HCT116 (cell line): ENCODE data around the gene PAX7. TPM values are rescaled to one million over a fixed set of nuclear protein-coding genes. Genes with fewer than 3 reads are reported as not detected.

Experiments
- ATAC-seq: fragments of 200-7000 bp; cut with Tn5 transposase; 2 replicates; pipeline ENCODE4 v1.9.1; 2020; ENCODE audit warnings: mild to moderate bottlenecking, moderate library complexity
- BruUV-seq: library from RNA; stranded (reverse); fragments of 400-500 nt; replicated peaks from 2 replicates; lab custom pipeline; 2021; lab: Mats Ljungman, UMichigan
- CTCF ChIA-PET: fragments of 300-600 bp; sonication (Branson Sonifier 250); formaldehyde crosslinking; loops from one replicate; lab custom pipeline; 2021; ENCODE audit warnings: antibody characterized with exemption; lab: Charles Lee
- POLR2A ChIA-PET: fragments of 300-600, 350-600 bp; sonication (Branson Sonifier 250); formaldehyde crosslinking; loops from one replicate; lab custom pipeline; 2021; ENCODE audit warnings: antibody characterized with exemption; lab: Charles Lee
- RAD21 ChIA-PET, 2 experiments: fragments of 300-600 bp; sonication (Branson Sonifier 250); formaldehyde crosslinking; loops; one replicate each; lab custom pipeline; 2023; ENCODE audit warnings: low total read pairs in 2 of 2; ENCODE audit not compliant: uncharacterized antibody in 2 of 2, unreplicated experiment in 2 of 2, low non-redundant PET in 1 of 2; lab: Charles Lee
- DNase-seq: peaks from one replicate; pipeline ENCODE4 v3.0.0-alpha.2; 2010; ENCODE audit warnings: low read depth, low spot score
- H2AFZ ChIP-seq: fragments of 200-600 bp; shearing (Covaris generic), sonication (generic); 2 replicates; pipeline ENCODE4 v1.6.1; 2017; ENCODE audit warnings: low read depth, mixed run types, mixed read lengths, antibody characterized with exemption, low read length; ENCODE audit not compliant: poor library complexity, severe bottlenecking
- H3K27ac ChIP-seq: 2 replicates; pipeline ENCODE4 v1.5.1; 2012; ENCODE audit warnings: low read depth, low read length
- H3K27me3 ChIP-seq: fragments of 200-600 bp; sonication (generic); 2 replicates; pipeline ENCODE4 v1.6.1; 2016; ENCODE audit warnings: mixed run types, low read length, mixed read lengths; ENCODE audit not compliant: insufficient read depth
- H3K36me3 ChIP-seq, 2 experiments: fragments of 200-500 bp in 1 of 2; fragments of 200-600 bp in 1 of 2; sonication (Bioruptor generic) in 1 of 2; sonication (generic) in 1 of 2; 2 replicates each; pipeline versions ENCODE4 v1.5.1 to v1.6.1; 2014 to 2016; ENCODE audit warnings: low read length in 2 of 2, inconsistent platforms in 1 of 2, mixed read lengths in 1 of 2, mixed run types in 1 of 2; ENCODE audit not compliant: insufficient read depth in 2 of 2, control insufficient read depth in 1 of 2
- H3K4me1 ChIP-seq, 2 experiments: fragments of 200-600 bp in 1 of 2; sonication (generic) in 1 of 2; 2 replicates each; pipeline versions ENCODE4 v1.5.1 to v1.6.1; 2012 to 2017; ENCODE audit warnings: low read length in 2 of 2, inconsistent platforms in 1 of 2, mild to moderate bottlenecking in 1 of 2, mixed read lengths in 1 of 2, mixed run types in 1 of 2, moderate library complexity in 1 of 2; ENCODE audit not compliant: insufficient read depth in 2 of 2, control insufficient read depth in 1 of 2
- H3K4me2 ChIP-seq: fragments of 200-600 bp; sonication (generic); 2 replicates; pipeline ENCODE4 v1.6.1; 2017; ENCODE audit warnings: mixed run types, low read length, mixed read lengths
- H3K4me3 ChIP-seq, 2 experiments: fragments of 200-600 bp in 1 of 2; sonication (generic) in 1 of 2; replicated peaks in 1 of 2; 2 replicates each; pipeline ENCODE4 v1.5.1; 2011 to 2016; ENCODE audit warnings: low read length in 2 of 2, control low read depth in 1 of 2, low read depth in 1 of 2, mild to moderate bottlenecking in 1 of 2, mixed read lengths in 1 of 2, mixed run types in 1 of 2
- H3K79me2 ChIP-seq: fragments of 200-600 bp; sonication (generic); 2 replicates; pipeline ENCODE4 v1.6.1; 2017; ENCODE audit warnings: mild to moderate bottlenecking, mixed run types, low read length, moderate library complexity, mixed read lengths; ENCODE audit not compliant: insufficient read depth
- H3K9ac ChIP-seq: fragments of 200-600 bp; sonication (generic); 2 replicates; pipeline ENCODE4 v1.6.1; 2016; ENCODE audit warnings: low read length, mixed read lengths
- H3K9me2 ChIP-seq: fragments of 200-600 bp; sonication (generic), shearing (Covaris generic); 2 replicates; pipeline ENCODE4 v1.6.1; 2017; ENCODE audit warnings: mixed run types, mild to moderate bottlenecking, moderate library complexity; ENCODE audit not compliant: insufficient read depth
- H3K9me3 ChIP-seq, 2 experiments: fragments of 200-500 bp in 1 of 2; fragments of 200-600 bp in 1 of 2; sonication (Bioruptor generic) in 1 of 2; sonication (generic) in 1 of 2; 2 replicates each; pipeline ENCODE4 v1.6.1; 2014 to 2017; ENCODE audit warnings: low read length in 2 of 2, mixed read lengths in 2 of 2, inconsistent platforms in 1 of 2, low read depth in 1 of 2, mild to moderate bottlenecking in 1 of 2, mixed run types in 1 of 2, moderate library complexity in 1 of 2; ENCODE audit not compliant: control insufficient read depth in 1 of 2, insufficient read depth in 1 of 2
- H4K20me1 ChIP-seq: fragments of 200-600 bp; sonication (generic), shearing (Covaris generic); 2 replicates; pipeline ENCODE4 v1.6.1; 2017; ENCODE audit warnings: mixed run types, mild to moderate bottlenecking, moderate library complexity; ENCODE audit not compliant: insufficient read depth
- ATF3 ChIP-seq: IDR thresholded peaks from 2 replicates; pipeline ENCODE4 v1.6.1; 2012
- CEBPB ChIP-seq: IDR thresholded peaks from 2 replicates; pipeline ENCODE4 v1.6.1; 2012; ENCODE audit warnings: low read depth
- CTCF ChIP-seq, 3 experiments: fragments of 200-600 bp in 1 of 3; sonication (generic) in 1 of 3; IDR thresholded peaks in 2 of 3; conservative IDR thresholded peaks in 1 of 3; 2 replicates each; pipeline ENCODE4 v1.5.1; 2012 to 2017; ENCODE audit warnings: low read depth in 2 of 3, low read length in 2 of 3, antibody characterized with exemption in 1 of 3, borderline replicate concordance in 1 of 3, control low read depth in 1 of 3, mild to moderate bottlenecking in 1 of 3, mixed read lengths in 1 of 3, mixed run types in 1 of 3, moderate library complexity in 1 of 3; ENCODE audit not compliant: insufficient read depth in 1 of 3
- EZH2phosphoT487 ChIP-seq: fragments of 200-600 bp; IDR thresholded peaks from 2 replicates; pipeline ENCODE4 v1.6.1; 2018; ENCODE audit warnings: antibody characterized with exemption, borderline replicate concordance
- FOSL1 ChIP-seq: IDR thresholded peaks from 2 replicates; pipeline ENCODE4 v1.6.1; 2012; ENCODE audit warnings: low read depth
- JUND ChIP-seq: IDR thresholded peaks from 2 replicates; pipeline ENCODE4 v1.6.1; 2012
- MAX ChIP-seq: IDR thresholded peaks from 2 replicates; pipeline ENCODE4 v1.6.1; 2012
- POLR2A ChIP-seq: IDR thresholded peaks from 2 replicates; pipeline ENCODE4 v1.7.0; 2011; ENCODE audit warnings: borderline replicate concordance; ENCODE audit not compliant: insufficient read depth, insufficient read length; ENCODE audit errors: extremely low read depth
- POLR2AphosphoS5 ChIP-seq: IDR thresholded peaks from 2 replicates; pipeline ENCODE4 v1.6.1; 2011; ENCODE audit warnings: mild to moderate bottlenecking, low read depth, low read length, moderate library complexity
- RAD21 ChIP-seq: IDR thresholded peaks from 2 replicates; pipeline ENCODE4 v1.6.1; 2012; ENCODE audit warnings: low read depth, mild to moderate bottlenecking
- REST ChIP-seq: IDR thresholded peaks from 2 replicates; pipeline ENCODE4 v1.6.1; 2012; ENCODE audit warnings: low read depth
- SP1 ChIP-seq: IDR thresholded peaks from 2 replicates; pipeline ENCODE4 v1.6.1; 2012; ENCODE audit warnings: low read depth
- TCF7L2 ChIP-seq: IDR thresholded peaks from 2 replicates; pipeline ENCODE4 v1.7.0; 2011; ENCODE audit warnings: borderline replicate concordance, inconsistent platforms; ENCODE audit not compliant: insufficient read depth, insufficient read length; ENCODE audit errors: extremely low read depth
- YY1 ChIP-seq: IDR thresholded peaks from 2 replicates; pipeline ENCODE4 v1.6.1; 2011; ENCODE audit warnings: low read length, low read depth, moderate library complexity, mild to moderate bottlenecking; ENCODE audit not compliant: insufficient replicate concordance; ENCODE audit errors: extremely low read depth
- ZFX ChIP-seq: fragments of 450-650 bp; IDR thresholded peaks from 2 replicates; pipeline ENCODE4 v1.6.1; 2017
- intact Hi-C: fragments of 100-400 bp; cut with micrococcal nuclease; formaldehyde crosslinking; loops from 2 replicates; pipeline ENCODE4 v1.10.0; 2022
- total RNA-seq: library from RNA; stranded (reverse); gene quantifications from one replicate; pipeline ENCODE4 v1.2.1, GENCODE V29; 2021; ENCODE audit not compliant: unreplicated experiment
- TF ChIP-seq, protein P1 (sequence below): IDR thresholded peaks from 2 replicates; pipeline ENCODE4 v1.6.1; 2011; ENCODE audit warnings: mild to moderate bottlenecking, low read length, moderate library complexity; ENCODE audit not compliant: insufficient replicate concordance; ENCODE audit errors: extremely low read depth

The PAX7 gene
- total RNA-seq, 1 experiment from 2014 or later, result not detected

- Histone ChIP-seq H3K9ac (no peak overlapping the region), H3K36me3 (no peaks in the 10 kb centered on the region), H3K4me3 (no peak overlapping the region), H3K9me2 (no peaks in the 10 kb centered on the region), H3K4me2 (no peak overlapping the region), H3K79me2 (no peaks in the 10 kb centered on the region), H3K4me1 (no peaks in the 10 kb centered on the region), H3K27ac (no peak overlapping the region), H2AFZ (no peak overlapping the region), H3K9me3 (no peaks in the 10 kb centered on the region), H3K27me3 (peaks cover 13% of the 10 kb centered on the region; the same call in 1 of the 2 replicates), H4K20me1 (no peaks in the 10 kb centered on the region)
- ChIA-PET RAD21 (no interaction called here), POLR2A (no interaction called here), CTCF (no interaction called here)
- intact Hi-C loops, result no loop called here
- ATAC-seq (no peak), DNase-seq (no peak)
- TF ChIP-seq, protein P1, sequence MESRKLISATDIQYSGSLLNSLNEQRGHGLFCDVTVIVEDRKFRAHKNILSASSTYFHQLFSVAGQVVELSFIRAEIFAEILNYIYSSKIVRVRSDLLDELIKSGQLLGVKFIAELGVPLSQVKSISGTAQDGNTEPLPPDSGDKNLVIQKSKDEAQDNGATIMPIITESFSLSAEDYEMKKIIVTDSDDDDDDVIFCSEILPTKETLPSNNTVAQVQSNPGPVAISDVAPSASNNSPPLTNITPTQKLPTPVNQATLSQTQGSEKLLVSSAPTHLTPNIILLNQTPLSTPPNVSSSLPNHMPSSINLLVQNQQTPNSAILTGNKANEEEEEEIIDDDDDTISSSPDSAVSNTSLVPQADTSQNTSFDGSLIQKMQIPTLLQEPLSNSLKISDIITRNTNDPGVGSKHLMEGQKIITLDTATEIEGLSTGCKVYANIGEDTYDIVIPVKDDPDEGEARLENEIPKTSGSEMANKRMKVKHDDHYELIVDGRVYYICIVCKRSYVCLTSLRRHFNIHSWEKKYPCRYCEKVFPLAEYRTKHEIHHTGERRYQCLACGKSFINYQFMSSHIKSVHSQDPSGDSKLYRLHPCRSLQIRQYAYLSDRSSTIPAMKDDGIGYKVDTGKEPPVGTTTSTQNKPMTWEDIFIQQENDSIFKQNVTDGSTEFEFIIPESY, result no peak
- TF ChIP-seq ZFX (no peak), CTCF (IDR thresholded peaks at IDR 0.05 in 2 of 3, conservative IDR thresholded peaks at IDR 0.05 in 1 of 3; ENCODE audit: borderline replicate concordance in 1 of 3, insufficient read depth in 1 of 3, low read depth in 2 of 3, low read length in 2 of 3) (no peak), REST (no peak), YY1 (no peak), ATF3 (no peak), CEBPB (no peak), EZH2phosphoT487 (no peak), JUND (no peak), POLR2A (no peak), FOSL1 (no peak), POLR2AphosphoS5 (no peak), MAX (no peak), TCF7L2 (no peak), RAD21 (no peak), SP1 (no peak)
- BruUV-seq, result no TSS peak
Measured at GRCh38 chr1:18723701-18724411, 93.2 kb downstream of the PAX7 start.
